Measurements from ENCODE around the gene TPM1.

GRCh38 chr15:62998262-62998890 is 44.2 kb upstream of the TPM1 start:
- TF ChIP-seq POLR2AphosphoS5 (IDR thresholded peaks at IDR 0.05; ENCODE audit: low read depth, low read length) (no peak), SIN3A (IDR thresholded peaks at IDR 0.05; ENCODE audit: borderline replicate concordance, insufficient read depth, low read length) (no peak)

Measured in PFSK-1 (cell line).